ENCODE data around the gene FAM90A1. TPM values are rescaled to one million over a fixed set of nuclear protein-coding genes. Genes with fewer than 3 reads are reported as not detected.
"Not testable (repeated sequence)": the region's sequence is repeated elsewhere in the genome, so short reads cannot be mapped to it uniquely, and the experiment has no call there.

Gene FAM90A1
- total RNA-seq, 2 experiments from 2014 or later, result 0.30 to 0.47 TPM

DNA sequence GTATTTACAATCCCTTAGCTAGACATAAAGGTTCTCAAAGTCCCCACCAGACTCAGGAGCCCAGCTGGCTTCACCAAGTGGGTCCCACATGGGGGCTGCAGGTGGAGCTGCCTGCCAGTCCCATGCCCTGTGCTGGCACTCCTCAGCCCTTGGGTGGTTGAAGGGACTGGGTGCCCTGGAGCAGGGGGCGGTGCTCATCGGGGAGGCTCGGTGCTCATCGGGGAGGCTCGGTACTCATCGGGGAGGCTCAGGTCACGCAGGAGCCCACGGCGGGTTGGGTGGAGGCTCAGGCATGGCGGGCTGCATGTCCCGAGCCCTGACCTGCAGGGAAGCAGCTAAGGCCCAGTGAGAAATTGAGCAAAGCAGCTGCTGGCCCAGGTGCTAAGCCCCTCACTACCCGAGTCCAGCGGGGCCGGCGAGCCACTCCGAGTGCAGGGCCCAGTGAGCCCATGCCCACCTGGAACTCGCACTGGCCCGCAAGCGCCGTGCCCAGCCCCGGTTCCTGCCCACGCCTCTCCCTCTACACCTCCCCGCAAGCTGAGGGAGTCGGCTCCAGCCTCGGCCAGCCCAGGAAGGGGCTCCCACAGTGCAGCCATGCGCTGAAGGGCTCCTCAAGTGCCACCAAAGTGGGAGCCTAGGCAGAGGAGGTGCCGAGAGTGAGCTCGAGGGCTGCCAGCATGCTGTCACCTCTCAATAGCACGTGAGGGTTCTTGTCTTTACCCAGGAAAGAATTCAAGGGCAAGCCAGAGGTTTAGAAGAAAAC is 24.8 kb upstream of the FAM90A1 start:
- H3K4me1 ChIP-seq (ENCODE audit: insufficient read depth, low read length); H3K9me3 ChIP-seq (ENCODE audit: control insufficient read depth in 1 of 2, insufficient read depth in 1 of 2, low read length in 2 of 2); H3K27me3 Mint-ChIP-seq; H3K36me3 ChIP-seq (ENCODE audit: insufficient read depth, low read length); ATAC-seq (ENCODE audit: poor library complexity); H3K36me3 Mint-ChIP-seq (ENCODE audit: low read depth); DNase-seq; H3K4me3 Mint-ChIP-seq; H3K4me1 Mint-ChIP-seq (ENCODE audit: low read depth); H3K27ac ChIP-seq (ENCODE audit: low read depth in 1 of 2, low read length in 2 of 2); POLR2A ChIA-PET; CTCF ChIA-PET; H3K9me3 Mint-ChIP-seq; H3K27ac Mint-ChIP-seq; H3K27me3 ChIP-seq (ENCODE audit: control insufficient read depth in 1 of 2, insufficient read depth in 2 of 2, low read length in 2 of 2); H3K4me3 ChIP-seq (ENCODE audit: low read length); intact Hi-C loops (cut with DNase I, micrococcal nuclease): not testable (repeated sequence)

DNA sequence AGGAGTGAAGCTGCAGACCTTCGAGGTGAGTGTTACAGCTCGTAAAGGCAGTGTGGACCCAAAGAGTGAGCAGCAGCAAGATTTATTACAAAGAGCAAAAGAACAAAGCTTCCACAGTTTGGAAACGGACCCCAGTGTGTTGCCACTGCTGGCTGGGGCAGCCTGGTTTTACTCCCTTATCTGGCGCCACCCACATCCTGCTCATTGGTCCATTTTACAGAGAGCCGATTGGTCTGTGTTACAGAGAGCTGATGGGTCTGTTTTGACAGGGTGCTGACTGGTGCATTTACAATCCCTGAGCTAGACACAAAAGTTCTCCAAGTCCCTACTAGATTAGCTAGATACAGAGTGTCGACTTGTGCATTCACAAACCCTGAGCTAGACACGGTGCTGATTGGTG is 24.2 kb upstream of the FAM90A1 start:
- H3K4me1 ChIP-seq (ENCODE audit: insufficient read depth, low read length); H3K27me3 Mint-ChIP-seq; H3K9me3 Mint-ChIP-seq; intact Hi-C loops (cut with DNase I, micrococcal nuclease); H3K27ac ChIP-seq (ENCODE audit: low read depth in 1 of 2, low read length in 2 of 2); H3K27me3 ChIP-seq (ENCODE audit: control insufficient read depth in 1 of 2, insufficient read depth in 2 of 2, low read length in 2 of 2); H3K4me3 ChIP-seq (ENCODE audit: low read length); H3K9me3 ChIP-seq (ENCODE audit: control insufficient read depth in 1 of 2, insufficient read depth in 1 of 2, low read length in 2 of 2); H3K36me3 ChIP-seq (ENCODE audit: insufficient read depth, low read length); POLR2A ChIA-PET; H3K36me3 Mint-ChIP-seq (ENCODE audit: low read depth); CTCF ChIA-PET; H3K27ac Mint-ChIP-seq; ATAC-seq (ENCODE audit: poor library complexity); H3K4me3 Mint-ChIP-seq; H3K4me1 Mint-ChIP-seq (ENCODE audit: low read depth); DNase-seq: not testable (repeated sequence)

DNA sequence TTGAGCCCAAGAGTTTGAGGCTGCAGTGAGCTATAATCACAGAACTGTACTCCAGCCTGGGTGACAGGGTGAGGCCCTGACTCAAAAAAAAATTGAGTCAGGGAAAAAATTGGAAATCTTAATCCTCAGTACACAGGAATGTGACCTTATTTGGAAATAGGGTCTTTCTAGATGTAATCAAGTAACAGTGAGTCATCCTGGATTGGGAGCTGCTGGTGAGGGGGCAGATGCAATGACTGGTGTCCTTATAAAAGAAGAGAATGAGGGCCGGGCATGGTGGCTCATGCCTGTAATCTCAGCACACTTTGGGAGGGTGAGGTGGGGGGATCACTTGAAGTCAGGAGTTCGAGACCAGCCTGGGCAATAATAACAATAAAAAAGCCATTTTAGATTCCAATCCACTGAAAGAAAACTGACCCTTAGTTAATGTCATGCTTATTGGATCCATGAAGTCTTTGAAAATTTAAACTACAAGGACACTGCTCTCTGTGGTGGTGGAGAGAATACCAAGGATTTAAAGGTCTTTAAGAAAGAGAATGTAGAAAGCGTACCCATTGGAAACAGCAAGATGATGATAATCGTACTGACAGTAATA is 19.6 kb upstream of the FAM90A1 start:
- peaks cover 12% of the 10 kb centered on the region for H3K36me3 Mint-ChIP-seq (ENCODE audit: low read depth)
- CTCF ChIA-PET; H3K27me3 Mint-ChIP-seq; POLR2A ChIA-PET; H3K9me3 Mint-ChIP-seq; H3K4me3 ChIP-seq (ENCODE audit: low read length); H3K4me3 Mint-ChIP-seq; ATAC-seq (ENCODE audit: poor library complexity); DNase-seq; H3K36me3 ChIP-seq (ENCODE audit: insufficient read depth, low read length); H3K27me3 ChIP-seq (ENCODE audit: control insufficient read depth in 1 of 2, insufficient read depth in 2 of 2, low read length in 2 of 2); H3K27ac ChIP-seq (ENCODE audit: low read depth in 1 of 2, low read length in 2 of 2); H3K27ac Mint-ChIP-seq; H3K9me3 ChIP-seq (ENCODE audit: control insufficient read depth in 1 of 2, insufficient read depth in 1 of 2, low read length in 2 of 2): not testable (repeated sequence)
- intact Hi-C loops (cut with DNase I, micrococcal nuclease), result loop anchor here in 1 of 2 experiments (10.0 kb wide), 1 partner anchor 668 kb away; the partner anchor contains the start of gene PHC1
- H3K4me1 Mint-ChIP-seq (ENCODE audit: low read depth), result peaks cover 12% of the 10 kb centered on the region
- peaks cover 12% of the 10 kb centered on the region for H3K4me1 ChIP-seq (ENCODE audit: insufficient read depth, low read length)

DNA sequence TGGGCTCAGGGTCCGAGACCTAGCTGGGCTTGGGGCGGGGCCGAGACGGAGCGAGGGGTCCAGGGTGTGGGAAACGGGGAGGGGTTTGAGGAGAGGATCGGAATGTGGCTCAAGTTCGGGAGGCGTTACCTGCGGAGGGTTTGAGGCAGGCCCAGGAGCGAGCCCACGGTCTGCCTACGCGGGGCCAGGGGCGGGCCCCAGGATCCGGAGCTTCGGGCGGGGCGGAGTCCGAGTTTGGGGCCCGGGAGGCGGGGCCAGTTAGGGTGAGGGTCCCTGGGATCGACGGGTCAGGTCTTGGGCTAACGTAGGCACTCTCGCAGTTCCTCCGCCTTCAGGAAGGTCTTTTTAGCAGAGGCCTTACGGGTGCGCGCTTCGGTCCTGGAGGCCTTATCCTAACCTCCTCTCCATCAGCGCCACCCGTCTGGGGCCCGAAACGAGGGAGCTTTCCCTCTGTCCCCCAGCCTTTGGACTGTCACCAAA is 16.3 kb upstream of the FAM90A1 start:
- ChIA-PET CTCF (interaction anchor here (0.8 kb wide), 1 partner anchor 177 kb away, joined by 3 read pairs; the partner anchor contains the start of gene C3AR1), POLR2A (interaction anchor here (0.6 to 1.3 kb wide), 5 partner anchors 116 to 1625 kb away, joined by 3 to 6 read pairs (median 3); partner anchors contain the start of gene NECAP1)
- Histone ChIP-seq H3K4me1 (ENCODE audit: insufficient read depth, low read length) (peaks cover 13% of the 10 kb centered on the region), H3K27ac (ENCODE audit: low read depth in 1 of 2, low read length in 2 of 2) (peak overlapping the region; percentile 53 to 62), H3K4me3 (ENCODE audit: low read length) (peak overlapping the region; percentile 70)
- ATAC-seq (ENCODE audit: poor library complexity); H3K9me3 ChIP-seq (ENCODE audit: control insufficient read depth in 1 of 2, insufficient read depth in 1 of 2, low read length in 2 of 2); H3K9me3 Mint-ChIP-seq; H3K27me3 ChIP-seq (ENCODE audit: control insufficient read depth in 1 of 2, insufficient read depth in 2 of 2, low read length in 2 of 2); H3K27me3 Mint-ChIP-seq; H3K36me3 ChIP-seq (ENCODE audit: insufficient read depth, low read length): not testable (repeated sequence)
- peak in 3 of 14 experiments; percentile 66 to 79 (median 68) for DNase-seq
- intact Hi-C loops (cut with DNase I, micrococcal nuclease), result loop anchor here in 1 of 2 experiments (2.0 to 10.0 kb wide), 2 partner anchors 217 to 671 kb away; partner anchors contain the start of gene PHC1
- H3K4me3 Mint-ChIP-seq, result peak overlapping the region; percentile 99
- H3K4me1 Mint-ChIP-seq (ENCODE audit: low read depth), result peaks cover 14% of the 10 kb centered on the region
- H3K27ac Mint-ChIP-seq, result peak overlapping the region; percentile 97
- peaks cover 12% of the 10 kb centered on the region for H3K36me3 Mint-ChIP-seq (ENCODE audit: low read depth)

DNA sequence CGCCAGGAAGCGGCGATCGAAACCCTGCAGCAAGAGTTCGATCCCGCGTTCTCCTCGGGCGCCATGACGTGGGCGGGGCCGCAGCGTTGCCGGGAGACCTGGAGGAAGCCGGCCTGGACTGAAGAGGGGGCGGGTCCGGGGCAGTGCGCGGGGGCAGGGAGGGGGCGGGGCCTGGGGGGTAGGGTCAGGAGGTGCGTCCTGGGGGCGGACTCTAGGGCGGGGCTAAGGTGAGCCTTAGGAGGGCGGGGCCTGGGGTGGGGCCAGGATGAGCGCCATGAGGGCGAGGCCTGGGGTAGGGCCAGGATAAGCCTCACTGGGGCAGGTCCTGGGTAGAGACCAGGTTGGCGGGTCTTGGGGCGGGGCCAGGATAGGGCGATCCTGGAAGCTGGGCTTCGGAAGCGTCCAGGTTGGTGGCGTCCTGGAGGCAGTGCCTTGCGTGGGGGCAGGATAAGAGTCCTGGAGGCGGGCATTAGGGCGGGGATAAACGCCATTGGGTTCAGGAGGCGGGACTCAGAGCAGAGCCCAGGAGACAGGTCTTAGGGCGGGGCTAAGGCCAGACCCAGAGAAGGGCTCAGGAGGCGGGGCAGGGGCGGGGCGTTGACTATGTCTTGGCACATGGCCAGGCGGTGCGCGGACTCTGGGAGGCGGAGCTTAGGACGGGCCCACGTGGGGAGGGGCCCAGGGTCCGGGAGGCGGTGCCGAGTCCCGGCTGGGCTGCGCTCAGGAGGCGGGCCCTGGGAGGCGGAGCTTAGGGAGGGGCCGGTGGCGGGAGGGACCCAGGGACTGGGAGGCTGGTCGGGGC is 15.7 kb upstream of the FAM90A1 start:
- H3K9me3 Mint-ChIP-seq; H3K27me3 Mint-ChIP-seq; H3K36me3 ChIP-seq (ENCODE audit: insufficient read depth, low read length); H3K27me3 ChIP-seq (ENCODE audit: control insufficient read depth in 1 of 2, insufficient read depth in 2 of 2, low read length in 2 of 2); H3K9me3 ChIP-seq (ENCODE audit: control insufficient read depth in 1 of 2, insufficient read depth in 1 of 2, low read length in 2 of 2): not testable (repeated sequence)
- Mint-ChIP-seq H3K36me3 (ENCODE audit: low read depth) (peaks cover 12% of the 10 kb centered on the region), H3K4me1 (ENCODE audit: low read depth) (peaks cover 14% of the 10 kb centered on the region), H3K4me3 (peak overlapping the region; percentile 99), H3K27ac (peak overlapping the region; percentile 97)
- ATAC-seq (ENCODE audit: poor library complexity), result peak; percentile 98
- intact Hi-C loops (cut with DNase I, micrococcal nuclease), result loop anchor here in 1 of 2 experiments (2.0 to 10.0 kb wide), 2 partner anchors 216 to 672 kb away; partner anchors contain the start of gene PHC1
- Histone ChIP-seq H3K27ac (ENCODE audit: low read depth in 1 of 2, low read length in 2 of 2) (peak overlapping the region; percentile 53 to 75), H3K4me3 (ENCODE audit: low read length) (peak overlapping the region; percentile 70), H3K4me1 (ENCODE audit: insufficient read depth, low read length) (peaks cover 13% of the 10 kb centered on the region)
- ChIA-PET CTCF (interaction anchor here (0.8 kb wide), 1 partner anchor 177 kb away, joined by 3 read pairs; the partner anchor contains the start of gene C3AR1), POLR2A (interaction anchor here (0.6 to 1.3 kb wide), 4 partner anchors 115 to 1625 kb away, joined by 3 to 6 read pairs (median 3); partner anchors contain the start of gene NECAP1)
- DNase-seq, result peak; percentile 96 to 100 (median 100)

DNA sequence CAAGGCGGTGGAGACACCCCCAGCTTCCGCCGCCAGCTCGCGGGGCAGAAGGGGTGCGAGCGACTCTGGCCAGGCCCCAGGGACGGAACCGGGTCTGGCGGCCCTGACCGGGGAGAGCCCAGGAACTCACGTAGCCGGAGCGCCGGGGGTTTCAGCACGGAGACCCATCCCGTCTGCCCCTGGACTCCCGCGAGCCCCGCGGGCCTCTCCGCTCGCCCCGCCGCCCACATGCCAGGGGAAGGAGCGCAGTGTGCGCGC is 15.1 kb upstream of the FAM90A1 start:
- peak overlapping the region; percentile 70 for H3K4me3 ChIP-seq (ENCODE audit: low read length)
- H3K27me3 Mint-ChIP-seq; H3K9me3 Mint-ChIP-seq; DNase-seq; H3K27me3 ChIP-seq (ENCODE audit: control insufficient read depth in 1 of 2, insufficient read depth in 2 of 2, low read length in 2 of 2); H3K9me3 ChIP-seq (ENCODE audit: control insufficient read depth in 1 of 2, insufficient read depth in 1 of 2, low read length in 2 of 2); ATAC-seq (ENCODE audit: poor library complexity); H3K36me3 ChIP-seq (ENCODE audit: insufficient read depth, low read length); CTCF ChIA-PET; POLR2A ChIA-PET: not testable (repeated sequence)
- H3K4me1 ChIP-seq (ENCODE audit: insufficient read depth, low read length), result peaks cover 13% of the 10 kb centered on the region
- intact Hi-C loops (cut with DNase I, micrococcal nuclease), result loop anchor here in 1 of 2 experiments (2.0 to 10.0 kb wide), 2 partner anchors 216 to 672 kb away; partner anchors contain the start of gene PHC1
- Mint-ChIP-seq H3K4me3 (peak overlapping the region; percentile 99), H3K36me3 (ENCODE audit: low read depth) (peaks cover 12% of the 10 kb centered on the region), H3K4me1 (ENCODE audit: low read depth) (peaks cover 14% of the 10 kb centered on the region), H3K27ac (peak overlapping the region; percentile 97)
- H3K27ac ChIP-seq (ENCODE audit: low read depth in 1 of 2, low read length in 2 of 2), result peak overlapping the region in 1 of 2 donors; percentile 21
